H1 (cell line): ENCODE data around the gene ZBTB7A.

Experiments used
- CEBPB ChIP-seq: IDR thresholded peaks from 2 replicates; pipeline ENCODE4 v1.6.1; 2012; ENCODE audit warnings: low read depth, low read length
- CHD2 ChIP-seq: IDR thresholded peaks from 2 replicates; pipeline ENCODE4 v1.6.1; 2012; ENCODE audit warnings: low read length, improper control_type of control experiment
- CTCF ChIP-seq, 3 experiments: IDR thresholded peaks; 1 replicate in 2 of 3; 2 replicates in 1 of 3; pipeline versions ENCODE4 v1.5.1 to v1.6.1; 2011; ENCODE audit warnings: low read length in 3 of 3, mild to moderate bottlenecking in 3 of 3, inconsistent platforms in 2 of 3, low read depth in 1 of 3, moderate library complexity in 1 of 3; ENCODE audit not compliant: insufficient read depth in 1 of 3; ENCODE audit errors: control extremely low read depth in 1 of 3
- KDM1A ChIP-seq: fragments of 200-600, 300-600 bp; sonication (generic); IDR thresholded peaks from 2 replicates; pipeline ENCODE4 v1.7.1; 2016; ENCODE audit warnings: mild to moderate bottlenecking, low read length, borderline replicate concordance
- KDM4A ChIP-seq: IDR thresholded peaks from one replicate; pipeline ENCODE4 v1.7.1; 2012; ENCODE audit warnings: low read depth, mild to moderate bottlenecking, moderate library complexity, low read length, inconsistent platforms; ENCODE audit not compliant: severe bottlenecking
- POLR2A ChIP-seq, 2 experiments: IDR thresholded peaks; 1 replicate in 1 of 2; 2 replicates in 1 of 2; pipeline ENCODE4 v1.6.1; 2011; ENCODE audit warnings: low read depth in 2 of 2, low read length in 2 of 2, mild to moderate bottlenecking in 2 of 2; ENCODE audit errors: control extremely low read depth in 1 of 2
- POU5F1 ChIP-seq: IDR thresholded peaks from 2 replicates; pipeline ENCODE4 v1.6.1; 2011; ENCODE audit warnings: low read depth, mild to moderate bottlenecking, low read length, moderate library complexity
- RFX5 ChIP-seq: IDR thresholded peaks from 2 replicates; pipeline ENCODE4 v1.6.1; 2011; ENCODE audit warnings: low read depth, low read length, improper control_type of control experiment, borderline replicate concordance

- TF ChIP-seq CEBPB (no peak), POLR2A (IDR thresholded peaks at IDR 0.05; ENCODE audit: control extremely low read depth in 1 of 2, low read depth in 2 of 2, low read length in 2 of 2) (no peak), CTCF (IDR thresholded peaks at IDR 0.05; ENCODE audit: control extremely low read depth in 1 of 3, insufficient read depth in 1 of 3, low read depth in 1 of 3, low read length in 3 of 3) (no peak), POU5F1 (no peak), KDM1A (no peak), RFX5 (no peak), CHD2 (no peak), KDM4A (no peak)
Observed at GRCh38 chr19:4075373-4075772, 8.7 kb upstream of the ZBTB7A start.
